NCI-H526 (cell line): Measurements from ENCODE around the gene DISP2.

Experiments used
- DNase-seq, 2 experiments: peaks; one replicate each; lab custom pipeline; 2025; lab: John Stamatoyannopoulos, UW

Gene DISP2, protein sequence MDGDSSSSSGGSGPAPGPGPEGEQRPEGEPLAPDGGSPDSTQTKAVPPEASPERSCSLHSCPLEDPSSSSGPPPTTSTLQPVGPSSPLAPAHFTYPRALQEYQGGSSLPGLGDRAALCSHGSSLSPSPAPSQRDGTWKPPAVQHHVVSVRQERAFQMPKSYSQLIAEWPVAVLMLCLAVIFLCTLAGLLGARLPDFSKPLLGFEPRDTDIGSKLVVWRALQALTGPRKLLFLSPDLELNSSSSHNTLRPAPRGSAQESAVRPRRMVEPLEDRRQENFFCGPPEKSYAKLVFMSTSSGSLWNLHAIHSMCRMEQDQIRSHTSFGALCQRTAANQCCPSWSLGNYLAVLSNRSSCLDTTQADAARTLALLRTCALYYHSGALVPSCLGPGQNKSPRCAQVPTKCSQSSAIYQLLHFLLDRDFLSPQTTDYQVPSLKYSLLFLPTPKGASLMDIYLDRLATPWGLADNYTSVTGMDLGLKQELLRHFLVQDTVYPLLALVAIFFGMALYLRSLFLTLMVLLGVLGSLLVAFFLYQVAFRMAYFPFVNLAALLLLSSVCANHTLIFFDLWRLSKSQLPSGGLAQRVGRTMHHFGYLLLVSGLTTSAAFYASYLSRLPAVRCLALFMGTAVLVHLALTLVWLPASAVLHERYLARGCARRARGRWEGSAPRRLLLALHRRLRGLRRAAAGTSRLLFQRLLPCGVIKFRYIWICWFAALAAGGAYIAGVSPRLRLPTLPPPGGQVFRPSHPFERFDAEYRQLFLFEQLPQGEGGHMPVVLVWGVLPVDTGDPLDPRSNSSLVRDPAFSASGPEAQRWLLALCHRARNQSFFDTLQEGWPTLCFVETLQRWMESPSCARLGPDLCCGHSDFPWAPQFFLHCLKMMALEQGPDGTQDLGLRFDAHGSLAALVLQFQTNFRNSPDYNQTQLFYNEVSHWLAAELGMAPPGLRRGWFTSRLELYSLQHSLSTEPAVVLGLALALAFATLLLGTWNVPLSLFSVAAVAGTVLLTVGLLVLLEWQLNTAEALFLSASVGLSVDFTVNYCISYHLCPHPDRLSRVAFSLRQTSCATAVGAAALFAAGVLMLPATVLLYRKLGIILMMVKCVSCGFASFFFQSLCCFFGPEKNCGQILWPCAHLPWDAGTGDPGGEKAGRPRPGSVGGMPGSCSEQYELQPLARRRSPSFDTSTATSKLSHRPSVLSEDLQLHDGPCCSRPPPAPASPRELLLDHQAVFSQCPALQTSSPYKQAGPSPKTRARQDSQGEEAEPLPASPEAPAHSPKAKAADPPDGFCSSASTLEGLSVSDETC (N-terminal part only)

DNA sequence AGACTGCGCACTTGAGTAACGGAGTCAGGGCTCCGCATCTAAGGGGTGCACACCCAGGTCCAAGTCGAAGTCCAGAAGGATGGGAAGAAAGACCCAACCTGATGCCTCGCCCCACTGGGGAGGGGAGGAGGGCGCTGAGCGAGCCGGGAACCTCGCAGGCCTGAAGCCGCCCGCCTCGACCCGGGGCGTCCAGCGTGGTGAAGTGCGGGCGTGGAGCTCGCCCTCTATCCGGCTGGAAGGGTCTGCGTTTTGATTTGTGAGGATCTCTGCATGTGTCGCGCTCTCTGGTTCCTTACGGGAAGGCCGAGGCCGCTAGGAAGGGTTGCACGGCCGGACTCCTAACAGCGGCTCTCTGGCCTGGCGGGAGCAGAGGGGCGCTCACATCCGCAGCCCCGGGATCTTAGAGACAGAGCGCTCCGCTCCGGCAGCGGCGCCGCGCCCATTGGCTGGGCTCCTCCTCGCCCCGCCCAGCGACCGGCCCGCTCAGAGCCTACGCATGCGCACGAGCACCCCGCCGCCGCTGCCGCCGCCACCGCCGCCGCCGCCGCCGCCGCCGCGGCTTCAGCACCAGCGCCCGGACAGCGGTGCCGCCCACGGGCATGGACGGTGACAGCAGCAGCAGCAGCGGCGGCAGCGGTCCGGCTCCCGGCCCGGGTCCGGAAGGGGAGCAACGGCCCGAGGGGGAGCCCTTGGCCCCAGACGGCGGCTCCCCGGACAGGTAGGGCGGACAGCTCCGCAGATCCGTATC lies at the start of gene DISP2:
Gene DISP2 (plus strand): TSS at position 497 of the 748 bp plus-strand sequence. CDS start 103 bp downstream, at position 600.
- peak; percentile 47 to 94 for DNase-seq

- DNase-seq = peak in 1 of 2 experiments; percentile 40
Observed at GRCh38 chr15:40309344-40309862, 48.6 kb upstream of the DISP2 start.

- DNase-seq = peak in 1 of 2 experiments; percentile 85
Observed at GRCh38 chr15:40310001-40310959, 47.7 kb upstream of the DISP2 start.

DNA sequence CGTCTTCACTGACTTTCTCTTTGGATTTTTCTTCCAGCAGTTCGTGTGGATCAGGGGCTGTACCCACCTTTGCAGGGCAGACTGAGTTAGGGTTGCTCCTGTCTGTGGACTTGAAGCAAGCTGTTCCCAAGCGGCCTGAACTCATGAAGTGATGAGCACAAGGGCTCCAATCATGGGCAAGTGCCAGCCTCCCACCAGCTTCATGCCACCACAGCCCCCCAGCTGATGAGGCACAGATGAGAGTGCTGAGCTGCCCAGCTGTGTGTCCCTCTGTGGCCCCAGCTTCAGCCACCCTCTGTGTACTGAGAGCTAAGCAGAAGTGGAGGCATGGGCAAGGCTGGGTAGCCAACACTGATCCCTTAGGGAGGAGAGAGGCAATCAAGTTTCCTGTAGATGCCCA lies 47.0 kb upstream of the DISP2 start:
- DNase-seq = no peak

GRCh38 chr15:40312370-40313158 lies 45.5 kb upstream of the DISP2 start:
- no peak for DNase-seq

DNA sequence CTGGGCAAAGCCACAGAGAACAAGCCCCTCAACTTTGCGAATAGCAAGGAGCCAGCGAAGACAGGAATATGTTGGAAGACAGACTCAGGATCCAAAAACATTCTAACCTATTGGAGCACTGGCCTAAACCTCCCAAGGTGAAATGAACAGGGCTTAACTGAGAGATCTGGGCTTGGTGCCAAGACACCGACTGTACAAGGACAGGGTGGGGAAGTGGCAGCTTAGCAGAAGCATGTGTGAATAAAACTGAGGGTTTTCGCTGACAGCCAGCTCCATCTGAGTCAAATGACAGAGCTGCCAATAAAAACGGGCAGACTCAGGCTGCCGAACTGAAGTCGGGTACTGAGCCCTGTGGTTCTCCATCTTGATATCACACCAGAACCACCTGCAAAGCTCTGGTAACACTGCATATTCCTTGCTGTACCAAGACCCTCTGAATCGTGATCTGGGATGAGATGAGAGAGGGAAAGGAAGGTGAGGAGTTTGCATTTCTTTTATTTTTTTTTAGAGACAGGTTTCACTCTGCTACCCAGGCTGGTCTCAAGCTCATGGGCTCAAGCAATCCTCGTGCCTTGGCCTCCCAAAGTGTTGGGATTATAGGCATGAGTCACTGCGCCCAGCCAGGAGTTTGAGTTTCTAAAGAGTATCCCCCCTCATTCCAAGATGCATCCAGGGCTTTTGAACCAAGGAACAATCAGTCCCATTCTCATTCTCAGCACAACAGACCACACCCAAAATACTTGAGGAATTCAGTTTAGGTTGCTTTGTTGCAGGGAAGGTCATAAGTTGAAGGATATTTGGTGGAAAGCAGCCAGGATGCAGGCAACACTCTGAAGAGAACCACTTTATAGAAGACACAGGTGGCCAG lies 44.3 kb upstream of the DISP2 start:
- peak in 1 of 2 experiments; percentile 41 for DNase-seq

GRCh38 chr15:40314723-40315276 lies 43.2 kb upstream of the DISP2 start:
- DNase-seq = no peak

GRCh38 chr15:40316931-40317330 lies 41.1 kb upstream of the DISP2 start:
- DNase-seq = no peak

DNA sequence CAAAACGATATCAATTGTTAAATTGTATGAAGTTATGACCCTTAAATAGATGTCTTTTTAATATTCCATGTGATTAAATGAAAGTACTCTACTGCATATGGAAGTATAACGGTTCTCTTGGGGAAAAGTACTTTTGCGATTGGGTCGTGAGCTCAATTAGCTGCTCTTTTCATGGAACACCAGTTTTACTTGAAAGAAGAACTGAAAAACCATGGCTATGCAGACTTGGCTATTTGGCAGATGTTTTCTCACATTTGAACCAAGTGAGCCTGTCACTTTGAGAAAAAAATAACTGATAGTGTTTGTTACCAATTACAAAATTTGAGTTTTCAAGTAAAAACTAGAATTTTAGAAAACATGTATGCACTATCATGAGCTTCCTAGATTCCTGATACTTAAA lies 40.4 kb upstream of the DISP2 start:
- no peak for DNase-seq

DNA sequence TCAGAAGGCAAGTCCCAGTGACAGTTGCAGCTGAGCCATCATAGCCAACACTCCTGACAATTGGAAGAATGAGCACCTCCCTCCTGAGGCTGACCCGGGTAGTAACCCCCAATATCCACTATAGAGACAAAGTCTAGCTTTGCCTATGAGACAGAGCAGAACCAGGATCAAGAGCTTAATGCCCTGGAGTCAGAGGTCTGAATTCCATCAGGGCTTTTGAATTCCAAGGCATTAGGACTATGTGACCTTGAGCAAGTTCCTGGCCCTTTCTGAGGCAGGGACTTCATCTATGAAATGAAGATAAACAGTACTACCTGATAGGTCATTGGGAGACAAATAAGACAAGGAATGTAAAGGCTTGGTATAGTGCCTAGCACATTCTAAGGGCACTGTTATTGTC lies 37.6 kb upstream of the DISP2 start:
- DNase-seq = no peak

DNA sequence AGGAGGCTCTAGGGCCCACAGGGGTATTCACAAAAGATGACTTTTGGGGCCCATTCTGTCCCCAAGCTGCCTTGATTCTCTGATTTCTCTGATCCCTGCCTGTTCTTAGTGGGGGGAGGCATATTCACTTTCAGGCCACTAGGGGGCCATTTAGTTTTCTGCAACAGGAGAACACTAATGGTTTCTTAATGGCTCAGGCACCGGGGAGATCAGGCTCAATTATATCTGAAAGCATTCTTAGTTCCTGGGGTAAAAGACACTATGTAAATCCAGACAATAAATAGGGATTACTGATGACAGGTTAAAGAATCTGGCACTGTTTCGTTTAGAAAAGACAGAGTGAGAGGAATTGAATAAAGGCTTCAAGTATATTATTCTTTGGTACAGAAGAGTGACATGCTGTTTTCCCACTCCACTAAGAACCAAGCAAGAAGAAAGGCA lies 37.1 kb upstream of the DISP2 start:
- peak; percentile 46 to 85 for DNase-seq

GRCh38 chr15:40322531-40323238 lies 35.3 kb upstream of the DISP2 start:
- DNase-seq = no peak

DNA sequence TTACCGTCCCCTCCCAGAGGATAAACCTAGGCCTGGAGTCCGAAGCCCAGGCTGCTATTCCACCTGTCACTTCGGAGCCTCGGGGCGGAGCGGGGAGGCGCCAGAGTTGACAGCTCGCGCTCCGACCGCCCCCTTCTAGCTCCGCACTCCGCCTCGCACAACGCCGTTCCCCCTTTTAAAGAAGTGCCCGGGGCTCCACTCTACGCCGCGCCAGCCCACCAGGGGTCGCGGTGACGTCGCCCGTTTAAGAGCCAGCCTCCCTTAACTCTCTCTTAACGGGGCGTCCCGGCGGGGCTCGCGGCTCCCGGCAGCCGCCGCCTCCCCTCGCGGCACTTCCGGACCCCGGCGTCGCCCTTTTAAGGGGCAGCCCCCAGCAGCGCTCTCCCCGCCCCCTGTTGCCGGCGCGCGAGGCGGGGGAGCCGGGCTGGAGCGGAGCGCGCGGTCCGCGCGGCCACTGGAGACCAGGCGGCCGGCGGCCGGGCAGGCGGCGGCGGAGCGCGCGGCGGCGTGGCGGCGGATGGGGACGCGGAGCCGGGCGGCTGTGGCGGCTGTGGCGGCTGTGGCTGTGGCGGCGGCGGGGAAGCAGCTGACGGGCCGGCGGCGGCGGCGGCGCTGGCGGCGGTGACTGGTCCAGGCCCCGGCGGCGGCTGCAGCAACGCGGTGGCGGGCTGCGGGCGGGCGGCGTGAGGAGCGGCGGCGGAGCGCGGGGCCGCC lies 34.6 kb upstream of the DISP2 start, which contains the start of gene INAFM2:
Gene INAFM2 (plus strand): TSS at position 454 of the 714 bp plus-strand sequence. CDS start 364 bp downstream, outside the sequence.
- DNase-seq = peak; percentile 89 to 97

DNA sequence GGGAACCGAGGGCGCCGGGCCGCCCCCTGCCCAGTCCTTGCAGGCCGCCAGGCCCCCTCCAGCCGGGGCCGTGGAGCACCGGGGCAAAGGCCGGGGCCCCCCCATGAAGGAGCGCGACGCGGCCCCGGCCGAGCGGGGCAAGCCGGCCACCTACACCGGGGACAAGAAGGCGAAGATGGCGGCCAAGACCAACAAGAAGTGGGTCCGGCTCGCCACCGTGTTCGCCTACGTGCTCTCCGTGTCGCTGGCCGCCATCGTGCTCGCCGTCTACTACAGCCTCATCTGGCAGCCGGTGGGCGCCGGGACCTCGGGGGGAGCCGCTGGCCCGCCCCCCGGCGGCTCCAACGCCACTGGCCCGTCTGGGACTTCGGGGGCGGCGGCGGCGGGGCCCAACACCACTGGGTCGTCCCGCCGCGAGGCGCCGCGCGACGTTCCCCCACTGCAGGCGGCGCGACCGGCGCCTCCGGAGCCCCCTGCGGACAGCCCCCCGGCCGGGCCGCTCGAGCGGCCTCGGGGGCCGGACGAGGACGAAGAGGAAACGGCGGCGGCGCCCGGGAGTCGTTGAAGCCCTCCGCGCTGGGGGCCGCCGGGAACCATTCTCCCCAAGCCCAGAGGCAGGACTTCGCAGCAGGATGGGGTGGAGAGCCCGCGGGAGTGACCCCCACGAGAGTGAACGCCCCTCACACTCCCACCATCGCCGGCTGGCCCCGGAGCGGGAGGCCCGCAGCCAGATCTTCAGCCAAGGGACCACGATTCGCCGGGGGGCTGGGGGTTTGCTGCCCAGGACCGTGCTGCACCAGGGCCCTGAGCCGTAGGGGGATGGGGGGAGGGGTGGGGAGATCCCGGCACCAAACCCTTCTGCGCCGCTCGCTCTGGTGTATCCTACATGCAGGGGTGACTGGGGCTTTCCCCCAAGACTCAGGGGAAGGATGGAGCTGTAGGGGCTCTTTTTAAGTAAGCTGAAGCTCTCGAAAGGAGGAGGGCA lies 33.8 kb upstream of the DISP2 start:
- peak in 1 of 2 experiments; percentile 64 for DNase-seq

DNA sequence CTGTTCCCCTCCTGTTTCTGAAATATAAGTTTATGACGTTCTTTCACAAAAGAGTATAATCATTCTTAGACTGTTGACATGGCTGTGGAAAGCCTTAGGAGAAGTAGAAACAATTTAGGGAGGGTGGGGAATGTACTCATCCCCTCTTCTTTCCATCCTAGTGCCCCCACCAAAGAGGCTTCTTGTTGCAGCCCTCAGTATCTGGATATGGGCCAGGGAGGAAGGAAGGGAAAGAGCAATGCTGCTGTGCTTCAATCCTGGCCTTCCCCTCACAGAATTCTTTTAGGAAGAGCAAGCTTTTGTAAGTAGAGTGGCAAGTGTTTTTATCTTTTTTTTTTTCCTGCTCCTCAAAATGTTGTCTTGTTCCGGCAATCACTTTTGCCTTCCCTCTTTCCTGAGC lies 32.8 kb upstream of the DISP2 start:
- no peak for DNase-seq
